ENCODE data around the gene ST3GAL4.

DNA sequence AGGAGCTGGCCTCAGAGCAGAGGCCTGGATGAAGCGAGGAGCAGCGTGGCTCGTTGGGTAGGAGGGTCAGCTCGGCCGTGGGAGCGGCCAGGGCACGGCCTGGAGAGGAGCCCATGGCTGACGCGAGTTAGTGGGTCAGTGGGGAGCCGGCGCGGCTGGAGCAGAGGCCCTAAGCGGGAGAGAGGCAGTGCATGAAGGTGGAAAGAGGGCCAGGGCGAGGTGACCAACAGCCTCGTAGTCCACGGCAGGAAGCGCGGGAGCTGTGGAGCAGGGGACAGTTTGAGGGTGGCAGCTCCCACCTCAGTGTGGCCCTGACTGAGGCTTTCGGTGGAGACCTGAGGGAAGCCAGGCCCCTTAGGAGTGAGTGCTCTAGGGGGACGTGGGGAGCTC, 27.5 kb upstream of the ST3GAL4 start:
- TF ChIP-seq POLR2A (IDR thresholded peaks at IDR 0.05) (no peak), POLR2AphosphoS5 (IDR thresholded peaks at IDR 0.05; ENCODE audit: insufficient read depth in 1 of 2, low read depth in 1 of 2) (no peak)
- TF ChIP-seq, protein P1, sequence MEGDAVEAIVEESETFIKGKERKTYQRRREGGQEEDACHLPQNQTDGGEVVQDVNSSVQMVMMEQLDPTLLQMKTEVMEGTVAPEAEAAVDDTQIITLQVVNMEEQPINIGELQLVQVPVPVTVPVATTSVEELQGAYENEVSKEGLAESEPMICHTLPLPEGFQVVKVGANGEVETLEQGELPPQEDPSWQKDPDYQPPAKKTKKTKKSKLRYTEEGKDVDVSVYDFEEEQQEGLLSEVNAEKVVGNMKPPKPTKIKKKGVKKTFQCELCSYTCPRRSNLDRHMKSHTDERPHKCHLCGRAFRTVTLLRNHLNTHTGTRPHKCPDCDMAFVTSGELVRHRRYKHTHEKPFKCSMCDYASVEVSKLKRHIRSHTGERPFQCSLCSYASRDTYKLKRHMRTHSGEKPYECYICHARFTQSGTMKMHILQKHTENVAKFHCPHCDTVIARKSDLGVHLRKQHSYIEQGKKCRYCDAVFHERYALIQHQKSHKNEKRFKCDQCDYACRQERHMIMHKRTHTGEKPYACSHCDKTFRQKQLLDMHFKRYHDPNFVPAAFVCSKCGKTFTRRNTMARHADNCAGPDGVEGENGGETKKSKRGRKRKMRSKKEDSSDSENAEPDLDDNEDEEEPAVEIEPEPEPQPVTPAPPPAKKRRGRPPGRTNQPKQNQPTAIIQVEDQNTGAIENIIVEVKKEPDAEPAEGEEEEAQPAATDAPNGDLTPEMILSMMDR (IDR thresholded peaks at IDR 0.05) = no peak
